Measurements from ENCODE around the gene TNRC6A.
"Not testable (repeated sequence)": the region's sequence is repeated elsewhere in the genome, so short reads cannot be mapped to it uniquely, and the experiment has no call there.

TNRC6A gene

GRCh38 chr16:24729243-24729950 is at the start of gene TNRC6A:
TSS of gene TNRC6A (plus strand) at chr16:24729651. CDS start at chr16:24729842, 191 bp downstream.
- DNase-seq = peak; percentile 82

GRCh38 chr16:24681793-24682192 is 47.7 kb upstream of the TNRC6A start:
- DNase-seq = no peak

GRCh38 chr16:24683250-24683649 is 46.2 kb upstream of the TNRC6A start:
- no peak for DNase-seq

GRCh38 chr16:24683847-24684493 is 45.5 kb upstream of the TNRC6A start:
- no peak for DNase-seq

- no peak for DNase-seq
These were observed 43.7 kb upstream of the TNRC6A start for GRCh38 chr16:24685539-24686432.

GRCh38 chr16:24686678-24687077 is 42.8 kb upstream of the TNRC6A start:
- DNase-seq = no peak

GRCh38 chr16:24688359-24688758 is 41.1 kb upstream of the TNRC6A start:
- DNase-seq = no peak

- peak; percentile 17 for DNase-seq
These were observed 40.3 kb upstream of the TNRC6A start for GRCh38 chr16:24689128-24689527.

GRCh38 chr16:24692854-24693253 is 36.6 kb upstream of the TNRC6A start:
- DNase-seq = no peak

- no peak for DNase-seq
These were observed 34.5 kb upstream of the TNRC6A start for GRCh38 chr16:24694931-24695330.

GRCh38 chr16:24696699-24697098 is 32.8 kb upstream of the TNRC6A start:
- DNase-seq = no peak

GRCh38 chr16:24698308-24698707 is 31.1 kb upstream of the TNRC6A start:
- DNase-seq = no peak

- DNase-seq = no peak
These were observed 30.2 kb upstream of the TNRC6A start for GRCh38 chr16:24699151-24699723.

- DNase-seq = peak; percentile 7
These were observed 28.7 kb upstream of the TNRC6A start for GRCh38 chr16:24700549-24701392.

GRCh38 chr16:24701521-24701951 is 27.9 kb upstream of the TNRC6A start:
- DNase-seq = no peak

GRCh38 chr16:24707760-24708159 is 21.7 kb upstream of the TNRC6A start:
- not testable (repeated sequence) for DNase-seq

- no peak for DNase-seq
These were observed 16.1 kb upstream of the TNRC6A start for GRCh38 chr16:24713379-24713778.

- no peak for DNase-seq
These were observed 12.0 kb upstream of the TNRC6A start for GRCh38 chr16:24717411-24717810.

- DNase-seq = no peak
These were observed 10.4 kb upstream of the TNRC6A start for GRCh38 chr16:24718967-24719521.

GRCh38 chr16:24721830-24722238 is 7.6 kb upstream of the TNRC6A start:
- DNase-seq = no peak

GRCh38 chr16:24723663-24724062 is 5.8 kb upstream of the TNRC6A start:
- no peak for DNase-seq

- DNase-seq = no peak
These were observed 1.4 kb upstream of the TNRC6A start for GRCh38 chr16:24728011-24728410.

Measured in NCI-H1105 treated with DMSO at 0.1 percent for 48 hours (cell line).